ENCODE measurements around the gene PHF12. TPM values are rescaled to one million over a fixed set of nuclear protein-coding genes. Genes with fewer than 3 reads are reported as not detected.

The PHF12 gene
- total RNA-seq, 1 donor from 2014 or later: 72.0 TPM

GRCh38 chr17:28955408-28955807, 4.1 kb upstream of the PHF12 start:
- intact Hi-C loops (cut with micrococcal nuclease): no loop called here

- intact Hi-C loops (cut with micrococcal nuclease): loop anchor here (5.0 kb wide), 3 partner anchors 162 to 437 kb away; partner anchors contain the start of genes BLTP2 and TAOK1
Observed at GRCh38 chr17:28954886-28955285, 3.6 kb upstream of the PHF12 start.

- intact Hi-C loops (cut with micrococcal nuclease): loop anchor here (2.0 to 5.0 kb wide), 8 partner anchors 29 to 439 kb away; partner anchors contain the start of genes ALDOC, BLTP2, FAM222B and TAOK1
Observed at GRCh38 chr17:28953444-28954118, 2.3 kb upstream of the PHF12 start.

- intact Hi-C loops (cut with micrococcal nuclease): loop anchor here (1.0 to 5.0 kb wide), 12 partner anchors 26 to 440 kb away; partner anchors contain the start of genes ALDOC, BLTP2, DHRS13 and FAM222B
Observed at GRCh38 chr17:28951991-28952975, 965 bp upstream of the PHF12 start.

- intact Hi-C loops (cut with micrococcal nuclease): loop anchor here (1.0 to 5.0 kb wide), 5 partner anchors 25 to 441 kb away; partner anchors contain the start of genes BLTP2, DHRS13 and TAOK1
Observed at GRCh38 chr17:28950752-28951427, 428 bp downstream of the PHF12 start.

GRCh38 chr17:28950017-28950751, 1.1 kb downstream of the PHF12 start:
- intact Hi-C loops (cut with micrococcal nuclease): loop anchor here (2.0 to 5.0 kb wide), 4 partner anchors 47 to 442 kb away; partner anchors contain the start of genes BLTP2, DHRS13 and TAOK1

- intact Hi-C loops (cut with micrococcal nuclease): loop anchor here (2.0 to 5.0 kb wide), 4 partner anchors 47 to 443 kb away; partner anchors contain the start of genes BLTP2, DHRS13 and TAOK1
Observed at GRCh38 chr17:28949185-28950016, 1.9 kb downstream of the PHF12 start.

- intact Hi-C loops (cut with micrococcal nuclease): no loop called here
Observed at GRCh38 chr17:28948873-28949184, 2.5 kb downstream of the PHF12 start.

- intact Hi-C loops (cut with micrococcal nuclease): no loop called here
Observed at GRCh38 chr17:28948342-28948741, 3.0 kb downstream of the PHF12 start.

- intact Hi-C loops (cut with micrococcal nuclease): no loop called here
Observed at GRCh38 chr17:28947639-28948038, 3.7 kb downstream of the PHF12 start.

GRCh38 chr17:28946239-28946638, 5.1 kb downstream of the PHF12 start:
- intact Hi-C loops (cut with micrococcal nuclease): loop anchor here (1.0 kb wide), 1 partner anchor 20 kb away; no protein-coding TSS in a partner anchor

GRCh38 chr17:28944862-28945741, 6.2 kb downstream of the PHF12 start:
- intact Hi-C loops (cut with micrococcal nuclease): no loop called here

- intact Hi-C loops (cut with micrococcal nuclease): no loop called here
Observed at GRCh38 chr17:28944343-28944742, 7.0 kb downstream of the PHF12 start.

- intact Hi-C loops (cut with micrococcal nuclease): no loop called here
Observed at GRCh38 chr17:28942925-28943324, 8.4 kb downstream of the PHF12 start.

- intact Hi-C loops (cut with micrococcal nuclease): no loop called here
Observed at GRCh38 chr17:28941251-28941650, 10.1 kb downstream of the PHF12 start.

- intact Hi-C loops (cut with micrococcal nuclease): no loop called here
Observed at GRCh38 chr17:28940675-28941074, 10.6 kb downstream of the PHF12 start.

- intact Hi-C loops (cut with micrococcal nuclease): no loop called here
Observed at GRCh38 chr17:28940142-28940541, 11.2 kb downstream of the PHF12 start.

GRCh38 chr17:28938552-28938951, 12.8 kb downstream of the PHF12 start:
- intact Hi-C loops (cut with micrococcal nuclease): no loop called here

All from T-helper 2 cell treated with Interferon-gamma antibody and Interleukin-4, amounts not matched to agents 100 ng/mL and 5 ng/mL, for 36 hours (primary cell).